Measurements from ENCODE around the gene RFT1.

DNA sequence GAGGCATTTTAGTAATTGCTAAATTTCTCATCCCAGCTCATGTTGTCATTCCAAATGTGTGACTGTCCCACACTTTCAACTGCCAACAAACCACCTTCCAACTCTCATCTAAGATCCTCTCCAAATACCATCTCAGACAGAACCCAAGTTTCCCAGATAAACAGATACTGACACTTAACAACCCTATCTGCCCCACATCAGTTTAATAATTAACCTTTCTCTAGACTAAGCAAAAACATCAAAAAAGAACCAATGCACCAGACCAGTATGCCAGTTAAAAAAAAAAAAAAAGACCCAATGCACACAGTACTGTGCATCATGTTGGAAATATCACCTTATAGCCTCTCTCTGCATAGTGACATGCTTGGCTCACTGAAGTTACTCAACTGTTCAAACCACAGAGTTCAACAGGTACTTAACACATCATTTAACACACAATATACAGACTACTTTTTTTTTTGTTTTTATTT is 89.8 kb downstream of the RFT1 start:
- TF ChIP-seq EZH2phosphoT487 (IDR thresholded peaks at IDR 0.05): no peak
- TF ChIP-seq, protein P1, sequence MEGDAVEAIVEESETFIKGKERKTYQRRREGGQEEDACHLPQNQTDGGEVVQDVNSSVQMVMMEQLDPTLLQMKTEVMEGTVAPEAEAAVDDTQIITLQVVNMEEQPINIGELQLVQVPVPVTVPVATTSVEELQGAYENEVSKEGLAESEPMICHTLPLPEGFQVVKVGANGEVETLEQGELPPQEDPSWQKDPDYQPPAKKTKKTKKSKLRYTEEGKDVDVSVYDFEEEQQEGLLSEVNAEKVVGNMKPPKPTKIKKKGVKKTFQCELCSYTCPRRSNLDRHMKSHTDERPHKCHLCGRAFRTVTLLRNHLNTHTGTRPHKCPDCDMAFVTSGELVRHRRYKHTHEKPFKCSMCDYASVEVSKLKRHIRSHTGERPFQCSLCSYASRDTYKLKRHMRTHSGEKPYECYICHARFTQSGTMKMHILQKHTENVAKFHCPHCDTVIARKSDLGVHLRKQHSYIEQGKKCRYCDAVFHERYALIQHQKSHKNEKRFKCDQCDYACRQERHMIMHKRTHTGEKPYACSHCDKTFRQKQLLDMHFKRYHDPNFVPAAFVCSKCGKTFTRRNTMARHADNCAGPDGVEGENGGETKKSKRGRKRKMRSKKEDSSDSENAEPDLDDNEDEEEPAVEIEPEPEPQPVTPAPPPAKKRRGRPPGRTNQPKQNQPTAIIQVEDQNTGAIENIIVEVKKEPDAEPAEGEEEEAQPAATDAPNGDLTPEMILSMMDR (IDR thresholded peaks at IDR 0.05): no peak

All from neural progenitor cell (in vitro differentiated cells).